ENCODE results near the gene MISP. TPM values are rescaled to one million over a fixed set of nuclear protein-coding genes. Genes with fewer than 3 reads are reported as not detected.

The MISP gene
- total and polyA plus RNA-seq, 9 of the 15 experiments (the other 6 are each of a cell fraction or from before 2014, with no cell fraction given) = 0.04 to 0.29 (median 0.05) TPM; not detected in 5

- no peaks in the 10 kb centered on the region for H3K36me3 ChIP-seq (ENCODE audit: control insufficient read depth, insufficient read depth, low read length)
- no TSS peak for BruUV-seq (replicated peaks)
- H3K27ac ChIP-seq (ENCODE audit: extremely low read depth, low read depth, low read length) = no peak overlapping the region
- ATAC-seq (no peak), FAIRE-seq (no peak), DNase-seq (ENCODE audit: extremely low read depth in 1 of 4, low spot score in 3 of 4) (no peak)
- H3K9ac ChIP-seq (ENCODE audit: insufficient read depth in 1 of 2, low read depth in 2 of 2, low read length in 2 of 2) = peak overlapping the region in 1 of 2 experiments; percentile 68; a peak in 2 of 4 replicates
- H3K4me2 ChIP-seq (ENCODE audit: insufficient read depth, low read length) = no peak overlapping the region
- H3K79me2 ChIP-seq (ENCODE audit: control insufficient read depth, insufficient read depth, low read length) = no peaks in the 10 kb centered on the region
- no peak overlapping the region for H2AFZ ChIP-seq (ENCODE audit: low read depth, low read length)
- in situ Hi-C loops (cut with MboI) (no loop called here), intact Hi-C loops (cut with micrococcal nuclease) (no loop called here)
- no peaks in the 10 kb centered on the region for H3K27me3 ChIP-seq (ENCODE audit: control insufficient read depth in 2 of 2, insufficient read depth in 2 of 2, low read length in 2 of 2)
- H3K4me3 ChIP-seq = no peak overlapping the region
- no peaks in the 10 kb centered on the region for H3K9me1 ChIP-seq (ENCODE audit: control insufficient read depth, insufficient read depth, low read length)
- H3K9me3 ChIP-seq (replicated peaks; ENCODE audit: control insufficient read depth, insufficient read depth, low read depth, low read length) = no peaks in the 10 kb centered on the region
- TF ChIP-seq ZNF280A (IDR thresholded peaks at IDR 0.05; ENCODE audit: low read depth, partially characterized antibody) (no peak), SPI1 (IDR thresholded peaks at IDR 0.05; ENCODE audit: borderline replicate concordance, low read depth, low read length) (no peak)
- TF ChIP-seq, protein P1, sequence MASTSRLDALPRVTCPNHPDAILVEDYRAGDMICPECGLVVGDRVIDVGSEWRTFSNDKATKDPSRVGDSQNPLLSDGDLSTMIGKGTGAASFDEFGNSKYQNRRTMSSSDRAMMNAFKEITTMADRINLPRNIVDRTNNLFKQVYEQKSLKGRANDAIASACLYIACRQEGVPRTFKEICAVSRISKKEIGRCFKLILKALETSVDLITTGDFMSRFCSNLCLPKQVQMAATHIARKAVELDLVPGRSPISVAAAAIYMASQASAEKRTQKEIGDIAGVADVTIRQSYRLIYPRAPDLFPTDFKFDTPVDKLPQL (IDR thresholded peaks at IDR 0.05; ENCODE audit: extremely low read depth, insufficient read length) = no peak
- POLR2A ChIA-PET = interaction anchor here (0.7 kb wide), 1 partner anchor 11 kb away, joined by 3 read pairs; no protein-coding TSS in a partner anchor
- no peaks in the 10 kb centered on the region for H4K20me1 ChIP-seq (replicated peaks; ENCODE audit: control insufficient read depth, insufficient read depth, low read length)
- 53% methylated on average over 8 of the region's 13 CpGs for WGBS (ENCODE audit: insufficient coverage, low coverage, missing lambda C conversion rate)
- CTCF ChIA-PET (ENCODE audit: low intra/inter-chr PET ratio) = no interaction called here
- peaks cover 0 to 49% of the 10 kb centered on the region in 2 experiments; a peak in 2 of 5 replicates for H3K4me1 ChIP-seq (replicated peaks in 1 of 2; ENCODE audit: control insufficient read depth in 2 of 2, insufficient read depth in 2 of 2, low read length in 2 of 2)
Observed at GRCh38 chr19:723247-723646, 27.7 kb upstream of the MISP start.
